H1 (cell line): ENCODE results near the gene PLSCR3. TPM values are rescaled to one million over a fixed set of nuclear protein-coding genes. Genes with fewer than 3 reads are reported as not detected.
"Not testable (repeated sequence)": the region's sequence is repeated elsewhere in the genome, so short reads cannot be mapped to it uniquely, and the experiment has no call there.

Source experiments
- CTCF ChIA-PET: fragments of 300-600 bp; sonication (Branson Sonifier 250); formaldehyde crosslinking; loops from one replicate; lab custom pipeline; 2021; ENCODE audit not compliant: partially characterized antibody; lab: Charles Lee
- POLR2A ChIA-PET: fragments of 300-600 bp; sonication (Branson Sonifier 250); formaldehyde crosslinking; loops from one replicate; lab custom pipeline; 2021; ENCODE audit warnings: inconsistent platforms; ENCODE audit not compliant: partially characterized antibody; lab: Charles Lee
- DNase-seq, 2 experiments: peaks; one replicate each; pipeline versions ENCODE4 v3.0.0 to v3.0.0-alpha.2; 2010 to 2022; ENCODE audit warnings: low spot score in 2 of 2, low read depth in 1 of 2, mixed read lengths in 1 of 2
- FAIRE-seq: peaks from 2 replicates; lab custom pipeline; 2011; peaks lifted over from hg19 to GRCh38; lab: Jason Lieb, UNC
- H2AFZ ChIP-seq: 2 replicates; pipeline ENCODE4 v1.8.1; 2012; ENCODE audit warnings: low read length, inconsistent platforms
- H2AK5ac ChIP-seq: 2 replicates; pipeline ENCODE4 v1.6.1; 2013; ENCODE audit warnings: low read depth, low read length
- H2BK120ac ChIP-seq: replicated peaks from 2 replicates; pipeline ENCODE3; 2013; ENCODE audit warnings: low read depth, low read length, inconsistent platforms
- H2BK12ac ChIP-seq: 2 replicates; pipeline ENCODE4 v1.6.1; 2013; ENCODE audit warnings: low read depth, low read length
- H2BK15ac ChIP-seq: 2 replicates; pipeline ENCODE4 v1.6.1; 2013; ENCODE audit warnings: low read length
- H2BK20ac ChIP-seq: 2 replicates; pipeline ENCODE4 v1.6.1; 2013; ENCODE audit warnings: low read length
- H2BK5ac ChIP-seq: 2 replicates; pipeline ENCODE4 v1.6.1; 2013; ENCODE audit warnings: low read depth, low read length
- H3K14ac ChIP-seq: 2 replicates; pipeline ENCODE4 v1.6.1; 2013; ENCODE audit warnings: inconsistent platforms; ENCODE audit not compliant: insufficient read length
- H3K18ac ChIP-seq: 2 replicates; pipeline ENCODE4 v1.6.1; 2013; ENCODE audit warnings: low read length; ENCODE audit errors: extremely low read depth
- H3K23ac ChIP-seq: 2 replicates; pipeline ENCODE4 v1.6.1; 2013; ENCODE audit warnings: inconsistent platforms; ENCODE audit not compliant: insufficient read length
- H3K23me2 ChIP-seq: 2 replicates; pipeline ENCODE4 v1.6.1; 2013; ENCODE audit warnings: low read depth, low read length
- H3K27ac ChIP-seq: 2 replicates; pipeline ENCODE4 v1.6.1; 2011; ENCODE audit warnings: low read depth, low read length, inconsistent platforms
- H3K27me3 ChIP-seq, 4 experiments: replicated peaks in 1 of 4; 1 replicate in 1 of 4; 2 replicates in 3 of 4; pipeline versions ENCODE4 v1.6.1 to v1.8.1; 2011 to 2013; ENCODE audit warnings: low read length in 3 of 4, mild to moderate bottlenecking in 3 of 4, inconsistent platforms in 2 of 4, mixed read lengths in 2 of 4, moderate library complexity in 1 of 4; ENCODE audit not compliant: control insufficient read depth in 3 of 4, insufficient read depth in 3 of 4; ENCODE audit errors: extremely low read depth in 1 of 4
- H3K36me3 ChIP-seq, 4 experiments: 2 replicates each; pipeline versions ENCODE4 v1.6.1 to v1.8.1; 2011 to 2013; ENCODE audit warnings: mild to moderate bottlenecking in 4 of 4, low read length in 3 of 4, moderate library complexity in 2 of 4, control low read depth in 1 of 4, inconsistent platforms in 1 of 4; ENCODE audit not compliant: insufficient read depth in 4 of 4, control insufficient read depth in 2 of 4
- H3K4ac ChIP-seq: replicated peaks from 2 replicates; pipeline ENCODE3; 2013; ENCODE audit warnings: low read length, low read depth, mixed read lengths, inconsistent platforms; ENCODE audit not compliant: insufficient read length
- H3K4me1 ChIP-seq, 4 experiments: replicated peaks in 1 of 4; 1 replicate in 1 of 4; 2 replicates in 3 of 4; pipeline versions ENCODE4 v1.6.1 to v1.8.1; 2011 to 2013; ENCODE audit warnings: low read length in 3 of 4, inconsistent platforms in 2 of 4, mixed read lengths in 1 of 4; ENCODE audit not compliant: insufficient read depth in 4 of 4, control insufficient read depth in 3 of 4
- H3K4me2 ChIP-seq, 2 experiments: 2 replicates each; pipeline versions ENCODE4 v1.6.1 to v1.8.1; 2011 to 2013; ENCODE audit warnings: low read depth in 2 of 2, low read length in 2 of 2, control low read depth in 1 of 2, inconsistent platforms in 1 of 2, mild to moderate bottlenecking in 1 of 2; ENCODE audit not compliant: insufficient read depth in 1 of 2
- H3K4me3 ChIP-seq, 4 experiments: fragments of 200-600, 300-600 bp in 1 of 4; sonication (generic), shearing (Covaris generic), sonication (Bioruptor Twin) in 1 of 4; 2 replicates each; pipeline versions ENCODE4 v1.5.1 to v1.8.1; 2011 to 2016; ENCODE audit warnings: low read length in 4 of 4, low read depth in 3 of 4, control low read depth in 2 of 4, inconsistent platforms in 2 of 4, mild to moderate bottlenecking in 2 of 4, mixed read lengths in 1 of 4, moderate library complexity in 1 of 4; ENCODE audit not compliant: insufficient read depth in 2 of 4; ENCODE audit errors: extremely low read depth in 1 of 4
- H3K56ac ChIP-seq: replicated peaks from 2 replicates; pipeline ENCODE3; 2013; ENCODE audit warnings: low read depth, mild to moderate bottlenecking, mixed read lengths, low read length, inconsistent platforms; ENCODE audit not compliant: insufficient read length
- H3K79me1 ChIP-seq: 2 replicates; pipeline ENCODE4 v1.6.1; 2013; ENCODE audit warnings: low read depth, low read length, control low read depth
- H3K79me2 ChIP-seq, 2 experiments: 2 replicates each; pipeline versions ENCODE4 v1.6.1 to v1.8.1; 2012 to 2013; ENCODE audit warnings: low read length in 2 of 2, mild to moderate bottlenecking in 2 of 2, inconsistent platforms in 1 of 2; ENCODE audit not compliant: insufficient read depth in 2 of 2, control insufficient read depth in 1 of 2
- H3K9ac ChIP-seq, 4 experiments: replicated peaks in 1 of 4; 1 replicate in 1 of 4; 2 replicates in 3 of 4; pipeline versions ENCODE4 v1.6.1 to v1.8.1; 2011 to 2013; ENCODE audit warnings: low read depth in 3 of 4, low read length in 3 of 4, control low read depth in 2 of 4, mild to moderate bottlenecking in 2 of 4, moderate library complexity in 2 of 4, inconsistent platforms in 1 of 4; ENCODE audit errors: extremely low read depth in 1 of 4
- H3K9me3 ChIP-seq, 2 experiments: 2 replicates each; pipeline versions ENCODE4 v1.6.1 to v1.8.1; 2012 to 2013; ENCODE audit warnings: mild to moderate bottlenecking in 2 of 2, moderate library complexity in 2 of 2, control low read depth in 1 of 2, inconsistent platforms in 1 of 2, low read depth in 1 of 2, low read length in 1 of 2, mixed read lengths in 1 of 2; ENCODE audit not compliant: insufficient read depth in 2 of 2
- H4K20me1 ChIP-seq, 2 experiments: replicated peaks in 1 of 2; 2 replicates each; pipeline versions ENCODE3 to v1.8.1; 2011 to 2013; ENCODE audit warnings: inconsistent platforms in 2 of 2, low read length in 2 of 2, mild to moderate bottlenecking in 1 of 2; ENCODE audit not compliant: insufficient read depth in 2 of 2, control insufficient read depth in 1 of 2
- H4K5ac ChIP-seq: 2 replicates; pipeline ENCODE4 v1.6.1; 2013; ENCODE audit warnings: low read length, low read depth, mixed read lengths, inconsistent platforms; ENCODE audit not compliant: insufficient read length
- H4K8ac ChIP-seq: 2 replicates; pipeline ENCODE4 v1.8.0; 2013; ENCODE audit warnings: mild to moderate bottlenecking, moderate library complexity, low read length, inconsistent platforms; ENCODE audit not compliant: insufficient read depth; ENCODE audit errors: extremely low read depth
- H4K91ac ChIP-seq: replicated peaks from 2 replicates; pipeline ENCODE3; 2013; ENCODE audit warnings: low read length, mixed read lengths, inconsistent platforms; ENCODE audit not compliant: insufficient read length
- WGBS, 2 experiments: shearing (Covaris generic) in 1 of 2; methylation state at CpG; one replicate each; pipeline versions ENCODE4 v1.1.6 to v1.1.7; 2013 to 2015; ENCODE audit warnings: low lambda C conversion rate in 2 of 2, mixed read lengths in 2 of 2, inconsistent platforms in 1 of 2, low coverage in 1 of 2, missing lambda C conversion rate in 1 of 2; ENCODE audit not compliant: insufficient replicate concordance in 2 of 2, insufficient coverage in 1 of 2, insufficient read length in 1 of 2; ENCODE audit errors: extremely low coverage in 1 of 2, missing lambda C conversion rate in 1 of 2; 5-methylcytosine and 5-hydroxymethylcytosine counted together
- polyA plus RNA-seq, 7 experiments: library from polyadenylated mRNA; depleted of rRNA in 3 of 7; stranded (reverse) in 5 of 7; unstranded in 2 of 7; fragments of >200 nt in 5 of 7; fragments of 200-250 nt in 2 of 7; gene quantifications; 1 replicate in 5 of 7; 2 replicates in 1 of 7; 4 replicates in 1 of 7; pipeline versions ENCODE4 v1.2.1 to v1.2.3, GENCODE V29; 2011 to 2013; ENCODE audit warnings: missing spikeins in 2 of 7, mixed read lengths in 2 of 7
- total RNA-seq: library from RNA; stranded (reverse); fragmentation: NEBNext Ultra II Directional; extraction: Animal tissue kit (Norgen Biotek cat#: 25700); gene quantifications from 2 replicates; pipeline ENCODE4 v1.2.1, GENCODE V29; 2021

The PLSCR3 gene
- total and polyA plus RNA-seq, 2 of the 8 experiments (the other 6 are each of a cell fraction or from before 2014, with no cell fraction given), result 36.1 to 38.7 TPM

DNA sequence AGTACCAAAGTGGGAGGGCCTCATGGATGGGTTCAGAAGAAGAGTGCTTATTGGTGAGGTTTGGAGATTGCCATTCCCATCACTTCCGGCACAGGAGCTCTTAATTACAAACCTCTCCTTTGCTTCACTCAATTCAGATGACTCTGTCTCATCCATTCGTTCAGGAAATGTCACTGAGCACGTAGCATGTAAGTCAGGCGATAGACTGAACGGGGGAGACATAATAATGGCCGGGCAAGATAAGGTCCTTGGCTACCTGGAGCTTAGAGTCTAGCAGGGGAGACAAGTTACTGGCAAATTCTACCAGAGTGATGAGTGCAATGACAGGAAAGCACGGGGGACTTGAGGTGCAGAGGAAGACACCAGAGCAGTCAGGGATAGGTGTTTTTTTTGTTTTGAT is 28.4 kb downstream of the PLSCR3 start:
- WGBS, 2 experiments, result 91% methylated on average over 6 of the region's 7 CpGs; no CpG with 5 or more reads in 1 of the 2 experiments
- H4K8ac ChIP-seq, H3K56ac ChIP-seq, H3K36me3 ChIP-seq, H2BK5ac ChIP-seq, H3K4me2 ChIP-seq, H2BK20ac ChIP-seq, H3K79me1 ChIP-seq, H3K14ac ChIP-seq, H4K20me1 ChIP-seq, H3K27ac ChIP-seq, H3K9ac ChIP-seq, H3K4ac ChIP-seq, H3K23me2 ChIP-seq, DNase-seq, H3K18ac ChIP-seq, H3K23ac ChIP-seq, H2BK12ac ChIP-seq, FAIRE-seq, H2AFZ ChIP-seq, H2BK15ac ChIP-seq, H2AK5ac ChIP-seq, H4K5ac ChIP-seq, H4K91ac ChIP-seq, H3K27me3 ChIP-seq, H2BK120ac ChIP-seq, H3K4me3 ChIP-seq, H3K79me2 ChIP-seq, H3K9me3 ChIP-seq: not testable (repeated sequence)
- ChIA-PET CTCF (interaction anchor here (0.6 to 0.7 kb wide), 2 partner anchors 35 to 101 kb away, joined by 3 read pairs; no protein-coding TSS in a partner anchor), POLR2A (interaction anchor here (0.5 kb wide), 1 partner anchor 27 kb away, joined by 3 read pairs; no protein-coding TSS in a partner anchor)
- H3K4me1 ChIP-seq, result peaks cover 0 to 11% (median 4%) of the 10 kb centered on the region in 4 experiments; a peak in 5 of 7 replicates
